H1 (cell line): ENCODE data around the gene ATE1. TPM values are rescaled to one million over a fixed set of nuclear protein-coding genes. Genes with fewer than 3 reads are reported as not detected.

Experiments
- ASH2L ChIP-seq: fragments of 200-600, 300-600 bp; sonication (generic); IDR thresholded peaks from one replicate; pipeline ENCODE4 v1.7.1; 2017; ENCODE audit warnings: low read length
- ATF2 ChIP-seq: IDR thresholded peaks from 2 replicates; pipeline ENCODE4 v1.6.1; 2012; ENCODE audit warnings: low read length, inconsistent platforms
- E2F6 ChIP-seq: IDR thresholded peaks from 2 replicates; pipeline ENCODE4 v1.6.1; 2012; ENCODE audit warnings: inconsistent platforms
- POLR2A ChIP-seq, 2 experiments: IDR thresholded peaks; 1 replicate in 1 of 2; 2 replicates in 1 of 2; pipeline ENCODE4 v1.6.1; 2011; ENCODE audit warnings: low read depth in 2 of 2, low read length in 2 of 2, mild to moderate bottlenecking in 2 of 2; ENCODE audit errors: control extremely low read depth in 1 of 2
- polyA plus RNA-seq, 7 experiments: library from polyadenylated mRNA; depleted of rRNA in 3 of 7; stranded (reverse) in 5 of 7; unstranded in 2 of 7; fragments of >200 nt in 5 of 7; fragments of 200-250 nt in 2 of 7; gene quantifications; 1 replicate in 5 of 7; 2 replicates in 1 of 7; 4 replicates in 1 of 7; pipeline versions ENCODE4 v1.2.1 to v1.2.3, GENCODE V29; 2011 to 2013; ENCODE audit warnings: missing spikeins in 2 of 7, mixed read lengths in 2 of 7
- total RNA-seq: library from RNA; stranded (reverse); fragmentation: NEBNext Ultra II Directional; extraction: Animal tissue kit (Norgen Biotek cat#: 25700); gene quantifications from 2 replicates; pipeline ENCODE4 v1.2.1, GENCODE V29; 2021

Gene ATE1
- total and polyA plus RNA-seq, 2 of the 8 experiments (the other 6 are each of a cell fraction or from before 2014, with no cell fraction given), result 8.8 to 26.9 TPM

GRCh38 chr10:121904888-121905287 lies 22.9 kb downstream of the ATE1 start (continued):
- TF ChIP-seq POLR2A (IDR thresholded peaks at IDR 0.05; ENCODE audit: control extremely low read depth in 1 of 2, low read depth in 2 of 2, low read length in 2 of 2) (no peak), E2F6 (no peak), ASH2L (no peak), ATF2 (no peak)
- TF ChIP-seq, all 59 proteins: peak for 0
